GM18951 (cell line): Measurements from ENCODE around the gene UBE2E2.
"Not testable (repeated sequence)": the region's sequence is repeated elsewhere in the genome, so short reads cannot be mapped to it uniquely, and the experiment has no call there.

Experiments used
- POLR2A ChIP-seq: IDR thresholded peaks from 4 replicates; pipeline ENCODE4 v1.6.1; 2011; ENCODE audit warnings: mild to moderate bottlenecking; ENCODE audit not compliant: insufficient read length, insufficient read depth; ENCODE audit errors: extremely low read depth
- in situ Hi-C: fragments of 300-500 bp; cut with MboI; formaldehyde crosslinking; loops from one replicate; pipeline ENCODE4 v1.12.0; 2022; ENCODE audit warnings: low sequenced_read_pairs, mixed read lengths, inconsistent platforms; ENCODE audit not compliant: unreplicated experiment

Gene UBE2E2

DNA sequence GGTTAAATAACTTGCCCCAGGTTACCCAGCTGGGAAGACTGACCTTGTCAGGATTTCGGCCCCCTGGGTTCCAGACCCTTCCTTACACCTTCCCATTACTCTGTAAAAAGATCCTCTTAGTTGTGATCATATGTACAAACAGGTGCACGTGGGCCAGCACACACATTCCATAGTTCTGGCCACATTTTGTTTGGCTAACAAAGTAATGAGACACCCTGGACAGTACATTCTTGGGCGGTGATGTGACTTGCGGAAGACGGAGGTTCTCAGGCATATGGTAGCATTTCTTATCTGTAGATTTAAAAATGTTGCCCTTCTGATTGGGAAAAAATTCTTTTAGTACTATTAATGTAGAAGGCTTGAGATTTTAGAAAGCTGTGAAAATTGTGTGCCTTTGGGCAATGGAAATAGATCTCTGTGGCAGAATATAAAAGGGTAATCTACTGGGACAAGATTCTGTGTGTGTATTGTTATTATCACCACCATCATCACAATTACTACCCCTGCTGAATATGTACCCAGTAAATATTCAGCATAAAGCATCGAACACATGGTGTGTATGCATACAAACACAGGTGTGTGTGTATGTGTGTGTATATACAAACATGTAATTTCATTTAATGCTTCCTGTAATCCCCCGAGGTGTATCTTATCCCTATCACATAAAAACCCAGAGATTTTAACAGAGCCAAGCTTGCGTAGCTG lies 397.2 kb downstream of the UBE2E2 start:
- in situ Hi-C loops: no loop called here
- no peak for TF ChIP-seq POLR2A

DNA sequence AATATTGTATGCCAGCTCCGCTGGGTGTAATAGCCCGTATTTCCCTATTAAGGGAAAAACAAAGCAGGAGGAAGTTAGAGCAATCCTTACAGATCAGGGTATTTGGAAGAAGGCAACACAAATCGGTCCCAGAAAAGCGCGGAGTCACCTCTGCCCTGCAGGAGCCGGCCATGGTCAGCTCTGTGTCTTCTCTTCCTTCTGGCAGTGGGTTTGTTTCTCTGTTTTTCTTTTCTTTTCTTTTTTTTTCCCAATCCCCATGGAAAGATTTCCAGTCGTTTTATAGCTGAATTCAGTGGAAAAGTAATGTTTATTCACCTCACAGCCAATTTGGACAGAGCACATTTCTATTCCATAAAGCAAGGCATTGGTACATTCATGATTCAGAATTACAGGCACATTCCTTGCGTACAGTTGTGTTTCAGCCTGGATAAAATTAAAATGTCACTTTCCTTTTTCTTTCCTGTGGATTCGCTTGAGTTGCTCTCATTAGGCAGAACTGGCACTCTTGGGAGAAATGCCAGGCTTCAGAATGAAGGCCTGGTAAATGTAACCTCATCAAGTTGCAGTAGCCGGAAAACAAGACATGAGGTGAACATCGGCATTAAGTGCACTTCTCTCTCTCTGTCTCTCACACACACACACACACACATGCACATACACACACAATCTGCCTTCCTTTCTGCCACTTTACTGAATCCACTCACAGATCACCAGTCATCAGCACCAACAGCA lies 398.1 kb downstream of the UBE2E2 start:
- in situ Hi-C loops: no loop called here

GRCh38 chr3:23602971-23603370 lies 399.8 kb downstream of the UBE2E2 start:
- TF ChIP-seq POLR2A: no peak
- in situ Hi-C loops: no loop called here

More for the DNA sequence above, 398.1 kb downstream of the UBE2E2 start:
- TF ChIP-seq POLR2A: no peak

GRCh38 chr3:23607184-23607847 lies 404.2 kb downstream of the UBE2E2 start:
- in situ Hi-C loops: no loop called here
- TF ChIP-seq POLR2A: no peak

DNA sequence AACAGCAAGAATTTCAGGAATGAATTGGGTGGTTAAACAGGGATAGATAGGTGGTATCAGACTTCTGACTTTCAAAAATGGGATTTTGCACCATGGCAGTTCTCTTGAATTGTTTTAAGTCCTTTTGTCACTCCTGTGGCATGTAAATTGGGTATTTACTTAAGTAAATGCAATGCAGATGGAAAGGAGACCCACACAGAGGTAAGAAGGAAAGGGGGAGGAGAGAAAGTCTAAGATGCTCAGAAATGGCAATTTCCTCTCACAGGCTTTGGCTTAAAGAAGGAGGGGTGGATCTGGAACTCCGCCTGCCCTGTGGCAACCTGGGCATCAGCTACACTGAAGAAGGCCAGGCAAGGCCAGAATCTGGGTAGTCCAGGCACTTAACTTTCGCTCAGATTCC lies 405.5 kb downstream of the UBE2E2 start:
- in situ Hi-C loops: no loop called here
- TF ChIP-seq POLR2A: no peak

- no peak for TF ChIP-seq POLR2A
- in situ Hi-C loops: no loop called here
These were observed 408.7 kb downstream of the UBE2E2 start for GRCh38 chr3:23611737-23612295.

DNA sequence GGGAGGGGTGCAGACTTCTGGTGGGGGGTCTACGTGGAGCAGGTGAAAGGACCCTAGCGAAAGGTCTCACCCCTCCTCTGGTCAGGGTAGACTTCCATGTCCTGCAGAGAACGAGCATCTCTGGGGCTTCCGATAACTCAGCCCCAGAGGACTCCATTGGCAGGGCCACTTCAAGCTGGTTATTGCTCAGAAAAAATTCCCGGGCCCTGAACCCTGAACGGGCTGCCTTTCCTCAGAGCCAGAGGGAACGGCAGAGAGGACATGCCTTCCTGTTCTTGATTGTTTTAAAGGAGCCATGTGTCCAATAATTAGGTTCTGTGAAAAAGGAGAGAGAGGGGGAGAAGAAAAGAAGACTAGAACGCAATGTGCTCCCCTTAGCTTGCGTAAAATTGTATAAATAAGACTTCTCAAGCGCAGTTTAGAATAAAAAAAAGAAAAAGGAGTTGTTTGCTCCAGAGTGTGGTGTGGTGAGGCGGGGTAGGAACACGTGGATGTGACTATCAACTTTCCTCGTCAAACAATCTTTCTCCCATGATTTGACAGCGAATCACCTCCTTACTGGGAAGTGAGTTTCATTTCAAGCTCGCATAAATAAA lies 409.3 kb downstream of the UBE2E2 start:
- no peak for TF ChIP-seq POLR2A
- in situ Hi-C loops: no loop called here

DNA sequence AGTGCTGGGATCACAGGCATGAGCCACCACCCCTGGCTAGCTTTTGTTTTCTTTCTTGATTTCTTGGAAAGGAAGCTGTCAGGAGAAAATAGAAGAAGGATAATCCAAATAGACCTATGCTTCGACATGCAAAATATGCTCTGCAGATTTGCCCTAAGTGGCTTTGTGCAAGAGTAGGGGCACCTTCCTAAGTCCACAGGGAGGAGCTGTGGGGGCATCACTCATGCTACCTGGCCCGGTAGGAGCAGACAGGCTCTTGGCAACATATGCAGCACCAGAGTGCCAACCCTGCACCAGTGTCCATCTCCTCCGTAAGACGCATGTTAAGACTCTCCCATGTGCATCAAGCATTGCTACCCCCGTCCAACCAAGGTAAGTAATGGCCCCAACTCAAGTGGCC lies 411.9 kb downstream of the UBE2E2 start:
- in situ Hi-C loops: no loop called here
- TF ChIP-seq POLR2A: no peak

DNA sequence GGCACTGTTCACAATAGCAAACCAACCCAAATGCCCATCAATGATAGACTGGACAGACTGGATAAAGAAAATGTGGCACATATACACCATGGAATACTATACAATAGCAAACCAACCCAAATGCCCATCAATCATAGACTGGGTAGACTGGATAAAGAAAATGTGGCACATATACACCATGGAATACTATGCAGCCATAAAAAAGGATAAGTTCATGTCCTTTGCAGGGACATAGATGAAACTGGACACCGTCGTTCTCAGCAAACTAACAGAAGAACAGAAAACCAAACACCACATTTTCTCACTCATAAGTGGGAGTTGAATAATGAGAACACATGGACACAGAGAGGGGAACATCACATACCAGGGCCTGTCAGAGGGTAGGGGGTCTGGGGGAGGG lies 415.3 kb downstream of the UBE2E2 start:
- in situ Hi-C loops: not testable (repeated sequence)

DNA sequence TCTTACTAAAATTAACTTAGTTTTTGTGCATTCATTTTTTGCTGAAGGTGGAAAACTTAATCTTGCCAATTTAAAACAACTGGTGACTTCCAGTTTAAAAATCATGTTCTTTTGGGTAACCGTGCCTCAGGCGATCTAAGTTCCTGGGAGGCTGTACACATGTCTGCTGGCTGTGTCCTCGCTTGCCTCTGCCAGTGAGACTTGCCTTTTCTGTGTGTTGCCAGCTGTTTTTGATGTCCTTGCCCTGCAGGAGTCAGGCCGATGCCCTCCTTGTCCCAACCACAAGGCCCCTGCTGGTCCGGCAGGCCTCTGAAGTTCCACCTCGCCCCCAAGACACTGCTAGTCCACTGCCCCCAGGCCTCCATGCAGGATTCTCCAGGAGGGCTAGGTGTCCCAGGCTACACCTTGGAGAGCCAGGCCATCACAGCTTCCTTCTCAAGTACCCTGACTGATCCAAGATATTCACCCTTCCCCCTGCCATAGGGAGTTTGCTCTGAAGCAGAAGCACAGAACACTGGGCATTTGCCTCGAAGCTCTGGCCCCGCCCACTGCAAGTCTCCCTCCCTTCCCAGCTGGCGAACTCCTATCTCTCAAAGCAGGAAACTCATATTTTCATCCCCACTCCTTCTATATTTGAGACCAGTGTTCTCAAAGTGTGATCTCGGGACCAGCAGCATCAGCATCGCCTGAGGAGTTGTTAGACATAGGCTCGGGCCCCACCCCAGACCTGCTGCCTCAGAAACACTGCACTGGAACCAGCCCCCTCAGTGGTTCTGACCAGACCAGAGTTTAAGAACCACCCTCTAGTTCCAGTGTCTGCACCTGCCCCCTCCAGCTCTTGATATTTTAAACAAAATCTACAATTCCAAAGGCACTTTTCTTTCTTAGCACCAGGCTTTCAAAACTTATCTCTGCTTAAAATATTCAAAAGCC lies 416.8 kb downstream of the UBE2E2 start:
- no peak for TF ChIP-seq POLR2A

DNA sequence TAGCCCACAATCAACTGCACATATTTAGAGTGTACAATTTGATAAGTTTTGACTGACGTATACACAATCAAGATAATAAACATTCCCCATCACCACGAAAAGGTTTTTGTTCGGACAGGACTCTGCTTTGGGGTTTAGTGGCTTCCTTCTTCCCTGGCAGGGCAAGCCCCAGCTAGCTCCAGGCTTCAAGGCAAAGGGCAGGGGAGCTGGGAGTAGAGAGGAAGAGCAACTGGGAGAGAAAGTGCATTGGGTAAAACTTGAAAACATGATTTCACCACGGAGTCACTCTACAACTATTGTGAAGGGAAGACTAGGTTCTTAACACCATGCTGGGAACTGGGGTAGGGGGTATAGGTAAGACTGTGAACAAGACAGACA lies 417.5 kb downstream of the UBE2E2 start:
- TF ChIP-seq POLR2A: no peak
- in situ Hi-C loops: no loop called here

More for the DNA sequence above, 416.8 kb downstream of the UBE2E2 start:
- in situ Hi-C loops: no loop called here

DNA sequence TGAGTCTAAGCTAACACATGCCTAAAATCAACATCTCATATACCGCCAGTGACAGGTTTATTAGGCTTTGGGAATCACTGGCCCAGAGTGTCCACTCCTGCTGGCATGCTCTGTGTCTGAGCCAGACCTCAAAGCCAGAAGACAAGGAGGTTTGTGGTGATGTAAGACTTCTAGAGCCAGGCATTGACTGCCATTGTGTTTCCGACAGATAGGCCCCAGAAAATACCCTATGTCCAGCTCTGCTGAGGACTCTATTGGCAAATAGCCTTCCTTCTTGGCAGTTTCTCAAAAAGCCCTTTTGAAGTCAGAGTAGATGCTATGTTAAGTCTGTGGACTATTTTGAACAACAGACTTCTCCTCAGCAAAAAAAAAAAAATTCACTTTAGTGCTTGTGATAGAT lies 420.7 kb downstream of the UBE2E2 start:
- TF ChIP-seq POLR2A: no peak
- in situ Hi-C loops: no loop called here
